Hematopoietic multipotent progenitor cell treated with erythropoietin and hydrocortisone succinate and interleukin-3 and kit ligand, for 6 days (in vitro differentiated cells): Measurements from ENCODE around the gene CKMT2.
A peak's percentile ranks its signal among the peaks of the same experiment; 100 is the strongest.

Experiments used
- DNase-seq: peaks from one replicate; pipeline ENCODE4 v3.0.0-alpha.2; 2015

CKMT2 gene

GRCh38 chr5:81219389-81219788 lies 13.7 kb upstream of the CKMT2 start:
- DNase-seq: no peak

- DNase-seq: no peak
Observed at GRCh38 chr5:81222285-81222684, 10.8 kb upstream of the CKMT2 start.

- DNase-seq: peak; percentile 24
Observed at GRCh38 chr5:81225463-81225862, 7.7 kb upstream of the CKMT2 start.

GRCh38 chr5:81226286-81226685 lies 6.8 kb upstream of the CKMT2 start:
- no peak for DNase-seq

- DNase-seq: no peak
Observed at GRCh38 chr5:81226949-81227348, 6.2 kb upstream of the CKMT2 start.

- no peak for DNase-seq
Observed at GRCh38 chr5:81228084-81228483, 5.0 kb upstream of the CKMT2 start.

GRCh38 chr5:81230416-81230815 lies 2.7 kb upstream of the CKMT2 start:
- no peak for DNase-seq

GRCh38 chr5:81232464-81233079 lies 550 bp upstream of the CKMT2 start:
- DNase-seq: no peak

- DNase-seq: no peak
Observed at GRCh38 chr5:81234299-81234698, 1.2 kb downstream of the CKMT2 start.

GRCh38 chr5:81234801-81235200 lies 1.7 kb downstream of the CKMT2 start:
- no peak for DNase-seq

- no peak for DNase-seq
Observed at GRCh38 chr5:81235287-81236072, 2.4 kb downstream of the CKMT2 start.

GRCh38 chr5:81238460-81238859 lies 5.3 kb downstream of the CKMT2 start:
- DNase-seq: no peak

GRCh38 chr5:81239613-81240012 lies 6.5 kb downstream of the CKMT2 start:
- DNase-seq: no peak

GRCh38 chr5:81241001-81241400 lies 7.9 kb downstream of the CKMT2 start:
- DNase-seq: no peak

GRCh38 chr5:81241961-81242648 lies 9.0 kb downstream of the CKMT2 start:
- no peak for DNase-seq

- DNase-seq: no peak
Observed at GRCh38 chr5:81242906-81243436, 9.8 kb downstream of the CKMT2 start.

- no peak for DNase-seq
Observed at GRCh38 chr5:81244451-81244850, 11.3 kb downstream of the CKMT2 start.

GRCh38 chr5:81245871-81246235 lies 12.7 kb downstream of the CKMT2 start:
- DNase-seq: no peak

GRCh38 chr5:81246697-81247096 lies 13.6 kb downstream of the CKMT2 start:
- no peak for DNase-seq

GRCh38 chr5:81247441-81247972 lies 14.4 kb downstream of the CKMT2 start:
- DNase-seq: no peak

- no peak for DNase-seq
Observed at GRCh38 chr5:81249240-81249639, 16.1 kb downstream of the CKMT2 start.

GRCh38 chr5:81250004-81250403 lies 16.9 kb downstream of the CKMT2 start:
- no peak for DNase-seq

GRCh38 chr5:81251922-81252321 lies 18.8 kb downstream of the CKMT2 start:
- no peak for DNase-seq

GRCh38 chr5:81252904-81253303 lies 19.8 kb downstream of the CKMT2 start:
- DNase-seq: no peak
